ENCODE data around the gene CTIF. TPM values are rescaled to one million over a fixed set of nuclear protein-coding genes. Genes with fewer than 3 reads are reported as not detected.

Gene CTIF
- total and polyA plus RNA-seq, 2 donors (not counting 1 experiment from before 2014, with no cell fraction given): 27.2 to 28.1 TPM

- Histone ChIP-seq H3K36me3 (ENCODE audit: control insufficient read depth, insufficient read depth, low read length) (peaks cover 2% of the 10 kb centered on the region), H3K4me1 (ENCODE audit: control insufficient read depth, extremely low read depth, insufficient read depth, low read length) (peaks cover 4% of the 10 kb centered on the region), H4K20me1 (ENCODE audit: control insufficient read depth, extremely low read depth, insufficient read depth, low read length) (no peaks in the 10 kb centered on the region), H3K4me3 (replicated peaks in 1 of 4; ENCODE audit: control extremely low read depth in 1 of 4, insufficient read depth in 1 of 4, low read depth in 3 of 4, low read length in 4 of 4) (no peak overlapping the region), H3K4me2 (ENCODE audit: extremely low read depth, insufficient read depth, low read length) (no peak overlapping the region), H3K79me2 (ENCODE audit: control insufficient read depth, insufficient read depth, low read length) (no peaks in the 10 kb centered on the region), H3K27ac (ENCODE audit: insufficient read depth, low read length) (no peak overlapping the region), H3K9me3 (ENCODE audit: control insufficient read depth, insufficient read depth, low read depth, low read length) (no peaks in the 10 kb centered on the region), H3K9ac (ENCODE audit: insufficient read depth, low read length) (no peak overlapping the region), H2AFZ (ENCODE audit: low read length) (no peak overlapping the region), H3K27me3 (ENCODE audit: control insufficient read depth, insufficient read depth, low read length) (no peaks in the 10 kb centered on the region)
- no peak for DNase-seq (ENCODE audit: low read depth in 2 of 2)
- TF ChIP-seq CTCF (conservative IDR thresholded peaks at IDR 0.05 in 1 of 2, IDR thresholded peaks at IDR 0.05 in 1 of 2; ENCODE audit: low read depth in 1 of 2, low read length in 2 of 2): no peak
- no peak for TF ChIP-seq EZH2 (IDR thresholded peaks at IDR 0.05; ENCODE audit: low read length, missing control alignments)
These were observed 156.8 kb downstream of the CTIF start for GRCh38 chr18:48695671-48696070.

- no peak overlapping the region for H3K27ac ChIP-seq (ENCODE audit: insufficient read depth, low read length)
- no peaks in the 10 kb centered on the region for H4K20me1 ChIP-seq (ENCODE audit: control insufficient read depth, extremely low read depth, insufficient read depth, low read length)
- DNase-seq (ENCODE audit: low read depth in 2 of 2): no peak
- peaks cover 4% of the 10 kb centered on the region for H3K4me1 ChIP-seq (ENCODE audit: control insufficient read depth, extremely low read depth, insufficient read depth, low read length)
- TF ChIP-seq EZH2 (IDR thresholded peaks at IDR 0.05; ENCODE audit: low read length, missing control alignments): no peak
- no peak for TF ChIP-seq CTCF (conservative IDR thresholded peaks at IDR 0.05 in 1 of 2, IDR thresholded peaks at IDR 0.05 in 1 of 2; ENCODE audit: low read depth in 1 of 2, low read length in 2 of 2)
- H3K9ac ChIP-seq (ENCODE audit: insufficient read depth, low read length): no peak overlapping the region
- H3K79me2 ChIP-seq (ENCODE audit: control insufficient read depth, insufficient read depth, low read length): no peaks in the 10 kb centered on the region
- H3K4me2 ChIP-seq (ENCODE audit: extremely low read depth, insufficient read depth, low read length): no peak overlapping the region
- H3K4me3 ChIP-seq (replicated peaks in 1 of 4; ENCODE audit: control extremely low read depth in 1 of 4, insufficient read depth in 1 of 4, low read depth in 3 of 4, low read length in 4 of 4): no peak overlapping the region
- no peaks in the 10 kb centered on the region for H3K9me3 ChIP-seq (ENCODE audit: control insufficient read depth, insufficient read depth, low read depth, low read length)
- no peaks in the 10 kb centered on the region for H3K27me3 ChIP-seq (ENCODE audit: control insufficient read depth, insufficient read depth, low read length)
- H3K36me3 ChIP-seq (ENCODE audit: control insufficient read depth, insufficient read depth, low read length): peaks cover 2% of the 10 kb centered on the region
- H2AFZ ChIP-seq (ENCODE audit: low read length): no peak overlapping the region
These were observed 157.4 kb downstream of the CTIF start for GRCh38 chr18:48696218-48696617.

GRCh38 chr18:48697441-48697840 lies 158.6 kb downstream of the CTIF start:
- peaks cover 2% of the 10 kb centered on the region for H3K36me3 ChIP-seq (ENCODE audit: control insufficient read depth, insufficient read depth, low read length)
- peaks cover 4% of the 10 kb centered on the region for H3K4me1 ChIP-seq (ENCODE audit: control insufficient read depth, extremely low read depth, insufficient read depth, low read length)
- no peaks in the 10 kb centered on the region for H3K9me3 ChIP-seq (ENCODE audit: control insufficient read depth, insufficient read depth, low read depth, low read length)
- H3K27me3 ChIP-seq (ENCODE audit: control insufficient read depth, insufficient read depth, low read length): no peaks in the 10 kb centered on the region
- no peak overlapping the region for H3K4me2 ChIP-seq (ENCODE audit: extremely low read depth, insufficient read depth, low read length)
- no peak overlapping the region for H3K27ac ChIP-seq (ENCODE audit: insufficient read depth, low read length)
- no peak for TF ChIP-seq CTCF (conservative IDR thresholded peaks at IDR 0.05 in 1 of 2, IDR thresholded peaks at IDR 0.05 in 1 of 2; ENCODE audit: low read depth in 1 of 2, low read length in 2 of 2)
- TF ChIP-seq EZH2 (IDR thresholded peaks at IDR 0.05; ENCODE audit: low read length, missing control alignments): no peak
- H3K79me2 ChIP-seq (ENCODE audit: control insufficient read depth, insufficient read depth, low read length): no peaks in the 10 kb centered on the region
- no peak overlapping the region for H2AFZ ChIP-seq (ENCODE audit: low read length)
- no peak overlapping the region for H3K9ac ChIP-seq (ENCODE audit: insufficient read depth, low read length)
- no peak overlapping the region for H3K4me3 ChIP-seq (replicated peaks in 1 of 4; ENCODE audit: control extremely low read depth in 1 of 4, insufficient read depth in 1 of 4, low read depth in 3 of 4, low read length in 4 of 4)
- no peaks in the 10 kb centered on the region for H4K20me1 ChIP-seq (ENCODE audit: control insufficient read depth, extremely low read depth, insufficient read depth, low read length)
- no peak for DNase-seq (ENCODE audit: low read depth in 2 of 2)
